AG04449 (cell line): ENCODE measurements around the gene PKHD1.

ENCODE experiments used
- CTCF ChIA-PET: fragments of 350-600 bp; formaldehyde crosslinking; extraction: SDS; loops from one replicate; lab custom pipeline; 2021; ENCODE audit warnings: antibody characterized with exemption; lab: Yijun Ruan, JAX
- POLR2A ChIA-PET: fragments of 400-600, 350-600 bp; formaldehyde crosslinking; extraction: SDS; loops from one replicate; lab custom pipeline; 2020; ENCODE audit warnings: antibody characterized with exemption, inconsistent platforms; lab: Yijun Ruan, JAX
- DNase-seq: peaks from one replicate; pipeline ENCODE4 v3.0.0-alpha.2; 2010; ENCODE audit warnings: low read depth, low spot score
- H3K4me3 ChIP-seq: 2 replicates; pipeline ENCODE4 v1.5.1; 2011; ENCODE audit warnings: low read depth, mild to moderate bottlenecking, control low read depth, low read length
- TF ChIP-seq, protein P1 (sequence below): IDR thresholded peaks from one replicate; pipeline ENCODE4 v1.5.1; 2011; ENCODE audit warnings: mild to moderate bottlenecking, moderate library complexity, low read length, control low read depth, inconsistent platforms; ENCODE audit not compliant: insufficient read depth; ENCODE audit errors: missing control alignments

Gene PKHD1

GRCh38 chr6:51578362-51578761 lies 509.1 kb downstream of the PKHD1 start:
- H3K4me3 ChIP-seq: no peak overlapping the region
- TF ChIP-seq, protein P1, sequence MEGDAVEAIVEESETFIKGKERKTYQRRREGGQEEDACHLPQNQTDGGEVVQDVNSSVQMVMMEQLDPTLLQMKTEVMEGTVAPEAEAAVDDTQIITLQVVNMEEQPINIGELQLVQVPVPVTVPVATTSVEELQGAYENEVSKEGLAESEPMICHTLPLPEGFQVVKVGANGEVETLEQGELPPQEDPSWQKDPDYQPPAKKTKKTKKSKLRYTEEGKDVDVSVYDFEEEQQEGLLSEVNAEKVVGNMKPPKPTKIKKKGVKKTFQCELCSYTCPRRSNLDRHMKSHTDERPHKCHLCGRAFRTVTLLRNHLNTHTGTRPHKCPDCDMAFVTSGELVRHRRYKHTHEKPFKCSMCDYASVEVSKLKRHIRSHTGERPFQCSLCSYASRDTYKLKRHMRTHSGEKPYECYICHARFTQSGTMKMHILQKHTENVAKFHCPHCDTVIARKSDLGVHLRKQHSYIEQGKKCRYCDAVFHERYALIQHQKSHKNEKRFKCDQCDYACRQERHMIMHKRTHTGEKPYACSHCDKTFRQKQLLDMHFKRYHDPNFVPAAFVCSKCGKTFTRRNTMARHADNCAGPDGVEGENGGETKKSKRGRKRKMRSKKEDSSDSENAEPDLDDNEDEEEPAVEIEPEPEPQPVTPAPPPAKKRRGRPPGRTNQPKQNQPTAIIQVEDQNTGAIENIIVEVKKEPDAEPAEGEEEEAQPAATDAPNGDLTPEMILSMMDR: no peak
- ChIA-PET CTCF (no interaction called here), POLR2A (no interaction called here)
- no peak for DNase-seq

DNA sequence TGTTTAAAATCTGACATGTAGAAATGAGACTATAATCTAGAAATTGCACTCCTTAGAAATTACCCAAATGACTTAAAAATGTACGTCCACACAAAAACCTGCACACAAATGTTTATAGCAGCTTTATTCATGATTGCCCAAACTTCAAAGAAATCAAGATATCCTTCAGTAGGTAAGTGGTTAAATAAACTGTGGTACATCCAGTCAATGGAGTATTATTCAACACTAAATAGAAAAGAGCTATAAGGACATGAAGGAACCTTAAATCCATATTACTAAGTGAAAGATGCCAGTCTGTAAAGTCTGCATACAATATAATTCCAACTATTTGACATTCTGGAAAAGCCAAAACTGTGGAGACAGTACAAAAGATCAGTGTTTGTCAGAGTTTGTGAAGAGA lies 513.4 kb downstream of the PKHD1 start:
- POLR2A ChIA-PET: no interaction called here
- TF ChIP-seq, protein P1: no peak
- no peak for DNase-seq
- no peak overlapping the region for H3K4me3 ChIP-seq
- CTCF ChIA-PET: no interaction called here

DNA sequence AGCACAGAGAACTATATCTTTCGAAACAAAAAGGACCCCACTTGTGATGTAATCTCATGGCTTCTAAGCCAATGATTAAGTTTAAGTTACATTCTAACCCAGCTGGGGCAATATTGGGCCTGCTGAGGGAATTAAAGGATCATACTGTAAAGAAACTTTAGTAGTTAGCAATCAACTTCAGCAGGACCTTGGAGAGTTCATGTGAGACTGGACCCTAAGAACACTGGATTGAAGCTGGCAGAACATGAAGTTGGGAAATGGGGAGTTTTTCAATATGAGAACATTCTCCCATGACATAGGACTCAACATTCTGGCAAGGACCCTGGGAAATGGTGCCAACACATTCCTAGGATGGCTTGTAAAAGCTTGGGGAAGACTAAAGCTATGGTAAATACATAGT lies 516.2 kb downstream of the PKHD1 start:
- no peak for DNase-seq
- no peak overlapping the region for H3K4me3 ChIP-seq
- ChIA-PET CTCF (no interaction called here), POLR2A (no interaction called here)
- TF ChIP-seq, protein P1: no peak

DNA sequence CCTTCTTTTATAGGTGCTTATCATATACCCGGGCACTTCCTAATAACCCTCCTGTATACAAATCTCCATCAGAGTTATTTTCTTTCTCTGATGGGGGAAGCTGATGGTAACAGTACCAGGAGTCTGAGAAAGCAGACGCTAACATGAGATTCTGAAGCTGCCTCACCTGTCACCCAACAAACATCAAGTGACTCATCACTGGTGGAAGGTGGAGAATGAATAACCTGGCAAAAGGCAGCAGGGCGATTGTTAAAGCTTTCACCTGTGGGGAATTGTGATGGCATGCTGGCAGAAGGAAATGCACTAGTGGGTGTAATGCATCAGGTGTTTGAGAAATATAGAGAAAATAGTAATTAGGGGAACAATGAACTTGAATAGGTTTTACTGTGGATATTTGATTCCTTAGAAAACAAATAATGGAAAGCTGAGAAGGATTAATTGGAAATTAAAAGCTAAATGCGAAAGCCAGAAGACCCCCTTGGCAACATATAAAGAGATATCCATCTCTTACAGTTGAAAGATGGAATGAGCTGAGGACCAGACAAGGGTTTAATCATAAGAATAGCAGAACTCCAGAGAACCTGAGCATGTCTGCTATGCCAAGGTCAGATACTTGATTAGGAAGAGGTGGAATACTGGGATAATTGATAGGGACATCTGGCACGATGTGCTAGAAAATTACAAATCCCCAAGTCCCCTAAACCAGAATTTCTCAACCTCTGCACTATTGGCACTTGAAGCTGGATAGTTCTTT lies 517.1 kb downstream of the PKHD1 start:
- POLR2A ChIA-PET: no interaction called here
- no peak for DNase-seq
- CTCF ChIA-PET: no interaction called here
- H3K4me3 ChIP-seq: no peak overlapping the region
- TF ChIP-seq, protein P1: no peak

- H3K4me3 ChIP-seq: no peak overlapping the region
- ChIA-PET CTCF (interaction anchor here (0.6 kb wide), 1 partner anchor 28 kb away, joined by 3 read pairs; no protein-coding TSS in a partner anchor), POLR2A (no interaction called here)
- TF ChIP-seq, protein P1: no peak
- no peak for DNase-seq
Observed at GRCh38 chr6:51569594-51569993, 517.8 kb downstream of the PKHD1 start.

GRCh38 chr6:51568771-51569170 lies 518.6 kb downstream of the PKHD1 start:
- TF ChIP-seq, protein P1: no peak
- ChIA-PET CTCF (no interaction called here), POLR2A (no interaction called here)
- H3K4me3 ChIP-seq: no peak overlapping the region
- DNase-seq: no peak
